ENCODE results near the gene MCRS1.

Gene MCRS1

DNA sequence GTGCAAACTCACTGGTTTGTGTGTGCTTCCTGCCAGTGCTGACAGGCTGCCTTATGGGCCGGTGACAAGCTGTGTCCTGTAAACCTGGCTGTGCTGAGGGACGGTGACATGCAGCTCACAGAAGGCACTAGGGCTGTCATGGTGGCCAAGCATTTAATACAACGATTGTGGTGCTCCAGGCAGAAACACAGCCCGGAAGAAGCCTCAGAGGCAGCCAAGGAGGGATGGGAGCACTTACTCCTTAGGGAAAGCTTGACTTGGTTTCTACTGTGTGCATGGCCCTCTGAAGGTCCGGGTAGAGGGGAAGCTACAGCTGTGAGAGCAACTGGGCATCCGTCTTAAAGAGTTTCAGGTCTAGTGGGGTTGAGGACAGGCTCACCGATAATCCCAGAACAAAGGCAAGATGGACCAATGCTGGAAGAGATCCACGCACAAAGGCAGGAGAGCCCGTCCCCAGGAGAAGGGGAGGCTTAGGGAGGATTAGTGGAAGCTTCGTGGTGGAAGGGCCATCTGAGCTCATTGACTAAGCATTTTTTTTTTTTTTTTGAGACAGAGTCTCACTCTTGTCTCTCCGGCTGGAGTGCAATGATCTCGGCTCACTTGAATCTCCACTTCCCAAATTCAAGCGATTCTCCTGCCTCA is 10.7 kb upstream of the MCRS1 start:
- no peak overlapping the region for H3K9ac ChIP-seq (ENCODE audit: insufficient read length, low read depth)
- TF ChIP-seq YY1 (IDR thresholded peaks at IDR 0.05; ENCODE audit: insufficient read depth, insufficient read length) (no peak), ZNF274 (IDR thresholded peaks at IDR 0.05; ENCODE audit: low read depth, low read length) (no peak), SUZ12 (IDR thresholded peaks at IDR 0.05; ENCODE audit: extremely low read depth, insufficient read depth, insufficient read length) (no peak)
- peaks cover 8% of the 10 kb centered on the region for H3K4me1 ChIP-seq (ENCODE audit: insufficient read depth, insufficient read length)
- H3K9me3 ChIP-seq (ENCODE audit: insufficient read depth, low read length), result no peaks in the 10 kb centered on the region
- H3K27me3 ChIP-seq (ENCODE audit: insufficient read depth, insufficient read length), result no peaks in the 10 kb centered on the region
- peaks cover 28% of the 10 kb centered on the region for H3K36me3 ChIP-seq (ENCODE audit: insufficient read depth, insufficient read length, low read length)
- no peak for DNase-seq (ENCODE audit: low read depth, low spot score)
- no peak overlapping the region for H3K4me3 ChIP-seq (ENCODE audit: insufficient read length, low read depth)

GRCh38 chr12:49577589-49578315 is 9.8 kb upstream of the MCRS1 start:
- TF ChIP-seq YY1 (IDR thresholded peaks at IDR 0.05; ENCODE audit: insufficient read depth, insufficient read length), result no peak
- no peak for TF ChIP-seq ZNF274 (IDR thresholded peaks at IDR 0.05; ENCODE audit: low read depth, low read length)
- no peak for TF ChIP-seq SUZ12 (IDR thresholded peaks at IDR 0.05; ENCODE audit: extremely low read depth, insufficient read depth, insufficient read length)
- H3K9ac ChIP-seq (ENCODE audit: insufficient read length, low read depth), result no peak overlapping the region
- H3K27me3 ChIP-seq (ENCODE audit: insufficient read depth, insufficient read length), result no peaks in the 10 kb centered on the region
- peaks cover 27% of the 10 kb centered on the region for H3K36me3 ChIP-seq (ENCODE audit: insufficient read depth, insufficient read length, low read length)
- DNase-seq (ENCODE audit: low read depth, low spot score), result no peak
- H3K9me3 ChIP-seq (ENCODE audit: insufficient read depth, low read length), result no peaks in the 10 kb centered on the region
- H3K4me3 ChIP-seq (ENCODE audit: insufficient read length, low read depth), result no peak overlapping the region
- peaks cover 8% of the 10 kb centered on the region for H3K4me1 ChIP-seq (ENCODE audit: insufficient read depth, insufficient read length)

GRCh38 chr12:49568442-49569162 is 660 bp upstream of the MCRS1 start:
- H3K9me3 ChIP-seq (ENCODE audit: insufficient read depth, low read length), result no peaks in the 10 kb centered on the region

DNA sequence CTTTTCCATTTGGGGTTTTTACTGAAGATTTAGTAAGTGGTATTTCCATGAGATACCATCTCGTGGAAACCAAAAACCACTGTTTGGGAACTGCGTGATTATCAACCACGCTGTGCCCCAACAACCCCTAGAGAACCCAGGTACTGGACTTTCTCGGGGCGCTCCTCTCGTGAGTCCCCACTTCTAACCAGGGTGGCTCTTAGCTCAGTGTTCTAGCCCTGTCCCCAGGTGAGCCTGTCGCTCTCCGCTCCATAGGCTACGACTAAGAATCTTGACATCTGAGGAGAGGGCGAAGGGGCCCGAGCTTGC is 686 bp downstream of the MCRS1 start:
- Histone ChIP-seq H3K27me3 (ENCODE audit: insufficient read depth, insufficient read length) (no peaks in the 10 kb centered on the region), H3K9me3 (ENCODE audit: insufficient read depth, low read length) (no peaks in the 10 kb centered on the region), H3K36me3 (ENCODE audit: insufficient read depth, insufficient read length, low read length) (peaks cover 61% of the 10 kb centered on the region), H3K4me3 (ENCODE audit: insufficient read length, low read depth) (peak overlapping the region; percentile 90), H3K4me1 (ENCODE audit: insufficient read depth, insufficient read length) (peaks cover 6% of the 10 kb centered on the region), H3K9ac (ENCODE audit: insufficient read length, low read depth) (peak overlapping the region; percentile 91)
- DNase-seq (ENCODE audit: low read depth, low spot score), result no peak
- TF ChIP-seq ZNF274 (IDR thresholded peaks at IDR 0.05; ENCODE audit: low read depth, low read length) (no peak), SUZ12 (IDR thresholded peaks at IDR 0.05; ENCODE audit: extremely low read depth, insufficient read depth, insufficient read length) (no peak), YY1 (IDR thresholded peaks at IDR 0.05; ENCODE audit: insufficient read depth, insufficient read length) (no peak)

More at GRCh38 chr12:49568442-49569162, 660 bp upstream of the MCRS1 start:
- Histone ChIP-seq H3K9ac (ENCODE audit: insufficient read length, low read depth) (peak overlapping the region; percentile 91), H3K36me3 (ENCODE audit: insufficient read depth, insufficient read length, low read length) (peaks cover 52% of the 10 kb centered on the region), H3K4me3 (ENCODE audit: insufficient read length, low read depth) (peak overlapping the region; percentile 90), H3K4me1 (ENCODE audit: insufficient read depth, insufficient read length) (peaks cover 6% of the 10 kb centered on the region), H3K27me3 (ENCODE audit: insufficient read depth, insufficient read length) (no peaks in the 10 kb centered on the region)
- peak; percentile 5 for DNase-seq (ENCODE audit: low read depth, low spot score)
- TF ChIP-seq ZNF274 (IDR thresholded peaks at IDR 0.05; ENCODE audit: low read depth, low read length) (no peak), SUZ12 (IDR thresholded peaks at IDR 0.05; ENCODE audit: extremely low read depth, insufficient read depth, insufficient read length) (no peak), YY1 (IDR thresholded peaks at IDR 0.05; ENCODE audit: insufficient read depth, insufficient read length) (no peak)

DNA sequence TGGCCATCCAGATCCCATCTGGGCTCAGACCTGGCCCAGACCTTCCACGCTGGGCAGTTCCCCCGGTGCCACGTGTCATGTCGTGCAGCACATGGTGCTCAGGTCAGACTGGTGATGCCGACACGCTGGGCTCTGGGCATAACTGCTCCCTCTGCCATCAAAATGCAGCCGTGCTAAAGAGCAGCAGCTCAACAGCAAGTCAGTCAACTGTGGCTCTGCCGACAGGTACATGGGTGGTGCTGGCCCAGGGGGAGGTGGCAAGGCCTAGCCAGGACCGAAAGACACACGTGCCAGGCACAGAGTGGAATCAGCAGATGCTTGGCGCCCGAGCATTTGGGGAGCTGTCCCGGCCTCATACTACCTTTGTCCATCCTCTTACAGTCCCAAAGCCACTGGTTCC is 1.6 kb downstream of the MCRS1 start:
- H3K4me3 ChIP-seq (ENCODE audit: insufficient read length, low read depth), result no peak overlapping the region
- TF ChIP-seq YY1 (IDR thresholded peaks at IDR 0.05; ENCODE audit: insufficient read depth, insufficient read length) (no peak), SUZ12 (IDR thresholded peaks at IDR 0.05; ENCODE audit: extremely low read depth, insufficient read depth, insufficient read length) (no peak), ZNF274 (IDR thresholded peaks at IDR 0.05; ENCODE audit: low read depth, low read length) (no peak)
- H3K36me3 ChIP-seq (ENCODE audit: insufficient read depth, insufficient read length, low read length), result peaks cover 65% of the 10 kb centered on the region
- H3K9me3 ChIP-seq (ENCODE audit: insufficient read depth, low read length), result no peaks in the 10 kb centered on the region
- no peaks in the 10 kb centered on the region for H3K27me3 ChIP-seq (ENCODE audit: insufficient read depth, insufficient read length)
- peak overlapping the region; percentile 91 for H3K9ac ChIP-seq (ENCODE audit: insufficient read length, low read depth)
- no peak for DNase-seq (ENCODE audit: low read depth, low spot score)
- peaks cover 6% of the 10 kb centered on the region for H3K4me1 ChIP-seq (ENCODE audit: insufficient read depth, insufficient read length)

GRCh38 chr12:49565406-49566265 is 2.3 kb downstream of the MCRS1 start:
- DNase-seq (ENCODE audit: low read depth, low spot score), result no peak
- TF ChIP-seq YY1 (IDR thresholded peaks at IDR 0.05; ENCODE audit: insufficient read depth, insufficient read length) (no peak), SUZ12 (IDR thresholded peaks at IDR 0.05; ENCODE audit: extremely low read depth, insufficient read depth, insufficient read length) (no peak), ZNF274 (IDR thresholded peaks at IDR 0.05; ENCODE audit: low read depth, low read length) (no peak)
- no peaks in the 10 kb centered on the region for H3K9me3 ChIP-seq (ENCODE audit: insufficient read depth, low read length)
- no peaks in the 10 kb centered on the region for H3K27me3 ChIP-seq (ENCODE audit: insufficient read depth, insufficient read length)
- peak overlapping the region; percentile 46 for H3K9ac ChIP-seq (ENCODE audit: insufficient read length, low read depth)
- H3K4me1 ChIP-seq (ENCODE audit: insufficient read depth, insufficient read length), result peaks cover 6% of the 10 kb centered on the region
- H3K36me3 ChIP-seq (ENCODE audit: insufficient read depth, insufficient read length, low read length), result peaks cover 66% of the 10 kb centered on the region
- H3K4me3 ChIP-seq (ENCODE audit: insufficient read length, low read depth), result no peak overlapping the region

Measured in NT2/D1 (cell line).